Vagina (tissue), 2 donors: ENCODE data around the gene XCR1.

Experiments used
- POLR2A ChIP-seq, 2 donors: fragments of 450-650 bp; IDR thresholded peaks; one replicate each; pipeline ENCODE4 v1.6.1; 2017; ENCODE audit warnings: antibody characterized with exemption in 2 of 2, mild to moderate bottlenecking in 2 of 2, moderate library complexity in 2 of 2
- TF ChIP-seq, protein P1 (sequence below), 3 experiments: fragments of 450-650 bp in 2 of 3; fragments of 200-600 bp in 1 of 3; sonication (generic) in 1 of 3; IDR thresholded peaks; one replicate each; pipeline ENCODE4 v1.5.1; 2017 to 2019; ENCODE audit warnings: antibody characterized with exemption in 3 of 3, mild to moderate bottlenecking in 2 of 3, moderate library complexity in 2 of 3

DNA sequence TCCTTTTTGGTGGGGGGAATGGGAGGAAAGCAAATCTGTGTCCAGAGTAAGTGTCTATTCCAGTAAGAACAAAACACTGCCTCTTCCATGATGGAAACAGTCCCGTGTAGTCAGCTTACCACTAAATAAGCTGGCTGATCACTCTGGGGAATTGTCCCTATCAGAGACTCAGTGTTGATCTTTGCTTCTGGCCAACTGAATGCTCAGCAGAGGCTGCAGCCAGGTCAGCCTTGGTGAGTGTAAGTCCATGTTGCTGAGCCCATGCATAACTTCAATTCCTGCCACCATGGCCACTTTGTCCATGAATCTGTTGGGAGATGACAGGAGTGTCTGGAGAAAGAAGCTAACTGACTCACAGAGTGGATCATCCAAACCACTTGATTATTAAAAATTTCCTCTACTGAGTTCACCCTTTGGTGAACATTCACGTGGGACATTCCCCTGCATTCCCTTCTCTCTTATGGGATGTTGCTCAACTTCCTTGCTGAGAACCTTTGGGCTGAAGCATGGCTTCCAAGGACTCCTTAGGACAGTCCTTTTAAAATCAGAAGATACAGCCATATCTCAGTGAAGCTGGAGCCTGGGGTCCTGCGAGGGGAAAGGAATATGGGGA lies 33.9 kb upstream of the XCR1 start:
- TF ChIP-seq, protein P1, sequence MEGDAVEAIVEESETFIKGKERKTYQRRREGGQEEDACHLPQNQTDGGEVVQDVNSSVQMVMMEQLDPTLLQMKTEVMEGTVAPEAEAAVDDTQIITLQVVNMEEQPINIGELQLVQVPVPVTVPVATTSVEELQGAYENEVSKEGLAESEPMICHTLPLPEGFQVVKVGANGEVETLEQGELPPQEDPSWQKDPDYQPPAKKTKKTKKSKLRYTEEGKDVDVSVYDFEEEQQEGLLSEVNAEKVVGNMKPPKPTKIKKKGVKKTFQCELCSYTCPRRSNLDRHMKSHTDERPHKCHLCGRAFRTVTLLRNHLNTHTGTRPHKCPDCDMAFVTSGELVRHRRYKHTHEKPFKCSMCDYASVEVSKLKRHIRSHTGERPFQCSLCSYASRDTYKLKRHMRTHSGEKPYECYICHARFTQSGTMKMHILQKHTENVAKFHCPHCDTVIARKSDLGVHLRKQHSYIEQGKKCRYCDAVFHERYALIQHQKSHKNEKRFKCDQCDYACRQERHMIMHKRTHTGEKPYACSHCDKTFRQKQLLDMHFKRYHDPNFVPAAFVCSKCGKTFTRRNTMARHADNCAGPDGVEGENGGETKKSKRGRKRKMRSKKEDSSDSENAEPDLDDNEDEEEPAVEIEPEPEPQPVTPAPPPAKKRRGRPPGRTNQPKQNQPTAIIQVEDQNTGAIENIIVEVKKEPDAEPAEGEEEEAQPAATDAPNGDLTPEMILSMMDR (IDR thresholded peaks at IDR 0.05) = no peak
- TF ChIP-seq POLR2A (IDR thresholded peaks at IDR 0.05) = no peak
